ENCODE results near the gene TTLL1. TPM values are rescaled to one million over a fixed set of nuclear protein-coding genes. Genes with fewer than 3 reads are reported as not detected.

The TTLL1 gene
- total and polyA plus RNA-seq, 9 donors, result 1.3 to 13.7 (median 7.2) TPM

DNA sequence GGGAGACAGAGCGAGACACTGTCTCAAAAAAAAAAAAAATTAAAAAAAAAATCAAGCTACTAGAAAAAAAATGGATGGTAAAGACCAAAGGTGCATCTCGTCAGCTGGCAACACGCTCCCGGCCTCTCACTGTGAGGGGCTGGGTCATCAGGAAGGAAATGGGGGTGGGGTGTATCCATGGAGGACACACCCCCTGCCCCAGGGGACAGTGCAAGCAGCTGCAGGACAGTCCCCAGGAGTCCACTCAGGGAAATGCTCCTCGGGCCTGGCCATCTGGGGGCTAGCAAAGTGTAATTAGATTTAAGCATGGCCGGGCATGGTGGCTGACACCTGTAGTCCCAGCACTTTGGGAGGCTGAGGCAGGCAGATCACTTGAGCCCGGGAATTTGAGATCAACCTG lies 23.1 kb downstream of the TTLL1 start:
- H3K27ac ChIP-seq, result no peak overlapping the region

GRCh38 chr22:43060183-43060582 lies 29.0 kb downstream of the TTLL1 start:
- DNase-seq, result peak in 2 of 5 donors; percentile 31 to 45
- no peaks in the 10 kb centered on the region for H3K36me3 ChIP-seq
- no peak overlapping the region for H3K4me3 ChIP-seq
- no peaks in the 10 kb centered on the region for H3K27me3 ChIP-seq
- 52 to 58% (median 53%) methylated on average over 5 of the region's 5 CpGs for WGBS, 3 donors
- no peak overlapping the region for H3K27ac ChIP-seq
- TF ChIP-seq EP300 (IDR thresholded peaks at IDR 0.05) (no peak), POLR2A (IDR thresholded peaks at IDR 0.05) (no peak), CTCF (IDR thresholded peaks at IDR 0.05) (no peak)
- no peaks in the 10 kb centered on the region for H3K9me3 ChIP-seq
- H3K4me1 ChIP-seq (ENCODE audit: insufficient read depth), result no peaks in the 10 kb centered on the region
- intact Hi-C loops (cut with DNase I), result no loop called here

More for the DNA sequence above, 23.1 kb downstream of the TTLL1 start:
- H3K4me3 ChIP-seq, result no peak overlapping the region
- DNase-seq, result no peak
- no peak for TF ChIP-seq CTCF (IDR thresholded peaks at IDR 0.05)
- H3K27me3 ChIP-seq, result no peaks in the 10 kb centered on the region
- intact Hi-C loops (cut with DNase I), result no loop called here
- no peaks in the 10 kb centered on the region for H3K36me3 ChIP-seq
- H3K4me1 ChIP-seq (ENCODE audit: insufficient read depth), result no peaks in the 10 kb centered on the region
- 78 to 91% (median 88%) methylated on average over 7 of the region's 7 CpGs for WGBS, 3 donors
- H3K9me3 ChIP-seq, result no peaks in the 10 kb centered on the region

DNA sequence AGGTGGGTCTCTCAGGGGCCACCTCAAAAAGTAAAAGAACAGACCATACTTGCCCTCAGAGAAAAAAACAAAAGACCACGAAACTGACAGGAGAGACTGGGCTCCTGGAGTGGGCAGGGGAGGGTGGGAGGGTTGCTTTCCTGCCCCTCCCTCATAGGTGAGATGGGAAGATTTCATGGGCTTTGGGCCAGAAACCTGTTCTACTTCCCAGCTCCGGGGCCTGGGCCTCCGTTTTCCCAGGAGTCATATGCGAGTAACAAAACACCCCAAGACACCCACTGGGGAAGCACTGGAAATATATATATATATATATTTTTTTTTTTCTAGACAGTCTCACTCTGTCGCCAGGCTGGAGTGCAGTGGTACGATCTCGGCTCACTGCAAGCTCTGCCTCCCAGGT lies 31.6 kb downstream of the TTLL1 start:
- TF ChIP-seq POLR2A (IDR thresholded peaks at IDR 0.05), result no peak
- no peak for TF ChIP-seq CTCF (IDR thresholded peaks at IDR 0.05)
- TF ChIP-seq EP300 (IDR thresholded peaks at IDR 0.05), result no peak
- no peaks in the 10 kb centered on the region for H3K36me3 ChIP-seq
- intact Hi-C loops (cut with DNase I), result no loop called here
- DNase-seq, result no peak
- no peak overlapping the region for H3K4me3 ChIP-seq
- WGBS, 3 donors, result 87 to 88% (median 88%) methylated on average over 7 of the region's 7 CpGs
- no peaks in the 10 kb centered on the region for H3K4me1 ChIP-seq (ENCODE audit: insufficient read depth)
- no peaks in the 10 kb centered on the region for H3K27me3 ChIP-seq
- no peak overlapping the region for H3K27ac ChIP-seq
- no peaks in the 10 kb centered on the region for H3K9me3 ChIP-seq

GRCh38 chr22:43053176-43053575 lies 36.0 kb downstream of the TTLL1 start:
- intact Hi-C loops (cut with DNase I), result no loop called here
- no peak for DNase-seq
- Histone ChIP-seq H3K36me3 (no peaks in the 10 kb centered on the region), H3K9me3 (no peaks in the 10 kb centered on the region), H3K27me3 (no peaks in the 10 kb centered on the region), H3K27ac (no peak overlapping the region), H3K4me1 (ENCODE audit: insufficient read depth) (no peaks in the 10 kb centered on the region), H3K4me3 (no peak overlapping the region)
- WGBS, 3 donors, result 93 to 97% (median 95%) methylated on average over 7 of the region's 7 CpGs
- TF ChIP-seq EP300 (IDR thresholded peaks at IDR 0.05) (no peak), CTCF (IDR thresholded peaks at IDR 0.05) (no peak), POLR2A (IDR thresholded peaks at IDR 0.05) (no peak)

DNA sequence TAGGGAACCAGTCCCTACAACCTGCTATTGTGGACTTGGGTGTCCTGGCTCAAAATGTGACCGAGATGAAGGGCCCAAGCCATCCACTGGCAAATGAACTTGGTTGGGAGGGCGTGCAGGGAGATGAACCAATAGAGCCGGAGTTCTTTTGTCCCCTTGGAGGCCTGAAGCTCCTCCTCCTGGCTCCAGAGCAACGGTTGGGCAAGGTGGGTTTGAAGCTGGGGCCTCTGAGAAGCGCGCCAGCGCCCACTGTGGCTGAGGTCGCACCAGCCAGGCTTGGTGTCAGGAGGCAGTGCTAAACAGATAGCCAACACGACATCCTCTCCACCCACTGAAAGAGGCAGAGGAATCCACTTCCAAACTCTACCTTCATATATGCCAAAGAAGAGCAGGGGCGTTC lies 38.2 kb downstream of the TTLL1 start:
- H3K27ac ChIP-seq, result no peak overlapping the region
- no peaks in the 10 kb centered on the region for H3K9me3 ChIP-seq
- no peaks in the 10 kb centered on the region for H3K27me3 ChIP-seq
- no peak overlapping the region for H3K4me3 ChIP-seq
- no peak for DNase-seq
- intact Hi-C loops (cut with DNase I), result no loop called here
- H3K4me1 ChIP-seq (ENCODE audit: insufficient read depth), result no peaks in the 10 kb centered on the region
- WGBS, 3 donors, result 77 to 79% (median 78%) methylated on average over 10 of the region's 10 CpGs
- TF ChIP-seq CTCF (IDR thresholded peaks at IDR 0.05) (no peak), EP300 (IDR thresholded peaks at IDR 0.05) (no peak), POLR2A (IDR thresholded peaks at IDR 0.05) (no peak)
- H3K36me3 ChIP-seq, result no peaks in the 10 kb centered on the region
